ENCODE results near the gene PHLDA1. TPM values are rescaled to one million over a fixed set of nuclear protein-coding genes. Genes with fewer than 3 reads are reported as not detected.

Gene PHLDA1
- total and polyA plus RNA-seq, 9 of the 15 experiments (the other 6 are each of a cell fraction or from before 2014, with no cell fraction given) = 0.15 to 2.9 (median 0.54) TPM

DNA sequence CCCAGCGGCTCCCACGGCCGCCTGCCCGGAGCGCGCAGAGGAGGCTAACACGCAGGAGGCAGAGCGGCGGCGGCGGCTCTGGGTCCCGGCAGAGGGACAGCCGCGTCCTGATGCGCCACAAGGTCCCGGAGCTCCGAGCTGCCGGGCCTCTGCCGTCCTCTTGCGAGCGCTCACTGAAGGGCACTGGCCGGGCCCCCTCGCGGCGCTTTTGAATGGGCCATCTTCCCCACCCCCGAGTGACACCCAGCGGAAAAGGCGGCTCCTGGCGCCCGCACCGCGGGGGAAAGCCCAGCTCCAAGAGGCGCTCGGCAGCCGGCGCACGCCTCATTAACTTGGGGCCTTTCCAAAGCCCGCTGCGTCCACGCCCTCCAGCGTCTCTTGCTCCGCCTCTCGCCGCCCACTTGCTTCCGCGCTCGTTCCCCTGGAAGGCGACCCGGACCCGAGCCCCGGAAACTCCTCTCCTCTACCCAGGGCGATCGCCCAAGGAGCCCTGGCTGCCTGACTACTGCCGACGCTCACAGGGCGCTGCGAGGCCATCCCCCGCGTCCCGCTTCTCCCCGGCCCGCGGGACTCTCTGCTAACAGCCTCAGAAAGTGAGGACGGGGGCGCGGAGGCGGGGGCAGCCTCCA is at the start of gene PHLDA1 (continued):
- TF ChIP-seq IFI16 (CRISPR knock-in tag; IDR thresholded peaks at IDR 0.05) = no peak
- TF ChIP-seq DACH1 (IDR thresholded peaks at IDR 0.05; ENCODE audit: partially characterized antibody) = no peak
- no peak for TF ChIP-seq ZNF23 (CRISPR knock-in tag; IDR thresholded peaks at IDR 0.05)
- TF ChIP-seq, protein P1, sequence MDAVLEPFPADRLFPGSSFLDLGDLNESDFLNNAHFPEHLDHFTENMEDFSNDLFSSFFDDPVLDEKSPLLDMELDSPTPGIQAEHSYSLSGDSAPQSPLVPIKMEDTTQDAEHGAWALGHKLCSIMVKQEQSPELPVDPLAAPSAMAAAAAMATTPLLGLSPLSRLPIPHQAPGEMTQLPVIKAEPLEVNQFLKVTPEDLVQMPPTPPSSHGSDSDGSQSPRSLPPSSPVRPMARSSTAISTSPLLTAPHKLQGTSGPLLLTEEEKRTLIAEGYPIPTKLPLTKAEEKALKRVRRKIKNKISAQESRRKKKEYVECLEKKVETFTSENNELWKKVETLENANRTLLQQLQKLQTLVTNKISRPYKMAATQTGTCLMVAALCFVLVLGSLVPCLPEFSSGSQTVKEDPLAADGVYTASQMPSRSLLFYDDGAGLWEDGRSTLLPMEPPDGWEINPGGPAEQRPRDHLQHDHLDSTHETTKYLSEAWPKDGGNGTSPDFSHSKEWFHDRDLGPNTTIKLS (IDR thresholded peaks at IDR 0.05; ENCODE audit: borderline replicate concordance, low read depth) = no peak
- peak; percentile 40; the same call in 1 of the 2 replicates for TF ChIP-seq SOX6 (IDR thresholded peaks at IDR 0.05)

GRCh38 chr12:76080729-76081415 is 49.3 kb upstream of the PHLDA1 start:
- H3K4me1 ChIP-seq (replicated peaks in 1 of 2; ENCODE audit: control insufficient read depth in 2 of 2, insufficient read depth in 2 of 2, low read length in 2 of 2) = peaks cover 16 to 29% of the 10 kb centered on the region in 2 experiments
- H3K9me1 ChIP-seq (ENCODE audit: control insufficient read depth, insufficient read depth, low read length) = no peaks in the 10 kb centered on the region
- no peak for FAIRE-seq
- peak in 2 of 4 experiments; percentile 37 to 41 for DNase-seq (ENCODE audit: extremely low read depth in 1 of 4, low spot score in 3 of 4)
- H3K9ac ChIP-seq (ENCODE audit: insufficient read depth in 1 of 2, low read depth in 2 of 2, low read length in 2 of 2) = no peak overlapping the region
- BruUV-seq (replicated peaks) = no TSS peak
- H3K4me2 ChIP-seq (ENCODE audit: insufficient read depth, low read length) = peak overlapping the region; percentile 19; the same call in 1 of the 2 replicates
- WGBS (ENCODE audit: insufficient coverage, low coverage, missing lambda C conversion rate) = 21% methylated on average over 6 of the region's 6 CpGs
- H3K27me3 ChIP-seq (ENCODE audit: control insufficient read depth in 2 of 2, insufficient read depth in 2 of 2, low read length in 2 of 2) = no peaks in the 10 kb centered on the region
- H2AFZ ChIP-seq (ENCODE audit: low read depth, low read length) = no peak overlapping the region
- H3K79me2 ChIP-seq (ENCODE audit: control insufficient read depth, insufficient read depth, low read length) = peaks cover 87% of the 10 kb centered on the region
- peaks cover 64% of the 10 kb centered on the region for H3K36me3 ChIP-seq (ENCODE audit: control insufficient read depth, insufficient read depth, low read length)
- peaks cover 13% of the 10 kb centered on the region; the same call in 1 of the 2 replicates for H4K20me1 ChIP-seq (replicated peaks; ENCODE audit: control insufficient read depth, insufficient read depth, low read length)
- intact Hi-C loops (cut with micrococcal nuclease) (loop anchor here (10.0 kb wide), 1 partner anchor 474 kb away; the partner anchor contains the start of gene OSBPL8), in situ Hi-C loops (cut with MboI) (no loop called here)
- H3K9me3 ChIP-seq (replicated peaks; ENCODE audit: control insufficient read depth, insufficient read depth, low read depth, low read length) = no peaks in the 10 kb centered on the region
- H3K27ac ChIP-seq (ENCODE audit: extremely low read depth, low read depth, low read length) = no peak overlapping the region
- no peak overlapping the region for H3K4me3 ChIP-seq
- POLR2A ChIA-PET = interaction anchor here (0.7 to 1.7 kb wide), 3 partner anchors 10 to 575 kb away, joined by 3 to 5 read pairs (median 3); no protein-coding TSS in a partner anchor
- no peak for ATAC-seq
- CTCF ChIA-PET (ENCODE audit: low intra/inter-chr PET ratio) = no interaction called here
- peak; percentile 27 for TF ChIP-seq MEIS2 (IDR thresholded peaks at IDR 0.05; ENCODE audit: partially characterized antibody)
- TF ChIP-seq, protein P2, sequence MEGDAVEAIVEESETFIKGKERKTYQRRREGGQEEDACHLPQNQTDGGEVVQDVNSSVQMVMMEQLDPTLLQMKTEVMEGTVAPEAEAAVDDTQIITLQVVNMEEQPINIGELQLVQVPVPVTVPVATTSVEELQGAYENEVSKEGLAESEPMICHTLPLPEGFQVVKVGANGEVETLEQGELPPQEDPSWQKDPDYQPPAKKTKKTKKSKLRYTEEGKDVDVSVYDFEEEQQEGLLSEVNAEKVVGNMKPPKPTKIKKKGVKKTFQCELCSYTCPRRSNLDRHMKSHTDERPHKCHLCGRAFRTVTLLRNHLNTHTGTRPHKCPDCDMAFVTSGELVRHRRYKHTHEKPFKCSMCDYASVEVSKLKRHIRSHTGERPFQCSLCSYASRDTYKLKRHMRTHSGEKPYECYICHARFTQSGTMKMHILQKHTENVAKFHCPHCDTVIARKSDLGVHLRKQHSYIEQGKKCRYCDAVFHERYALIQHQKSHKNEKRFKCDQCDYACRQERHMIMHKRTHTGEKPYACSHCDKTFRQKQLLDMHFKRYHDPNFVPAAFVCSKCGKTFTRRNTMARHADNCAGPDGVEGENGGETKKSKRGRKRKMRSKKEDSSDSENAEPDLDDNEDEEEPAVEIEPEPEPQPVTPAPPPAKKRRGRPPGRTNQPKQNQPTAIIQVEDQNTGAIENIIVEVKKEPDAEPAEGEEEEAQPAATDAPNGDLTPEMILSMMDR (IDR thresholded peaks at IDR 0.05 in 2 of 3, conservative IDR thresholded peaks at IDR 0.05 in 1 of 3; ENCODE audit: insufficient read depth in 2 of 3, low read depth in 1 of 3, low read length in 3 of 3) = peak in 2 of 3 experiments; percentile 41 to 42; a peak in 3 of 6 replicates
- peak; percentile 31; the same call in 1 of the 2 replicates for TF ChIP-seq TAL1 (IDR thresholded peaks at IDR 0.05)
- TF ChIP-seq ZBTB7A (IDR thresholded peaks at IDR 0.05; ENCODE audit: borderline replicate concordance, control insufficient read depth, low read depth, low read length) = peak; percentile 47; the same call in 1 of the 2 replicates
- no peak for TF ChIP-seq WHSC1 (IDR thresholded peaks at IDR 0.05; ENCODE audit: low read length)
- TF ChIP-seq TCF3 (CRISPR knock-in tag; IDR thresholded peaks at IDR 0.05) = 0 out of 2 replicates have a peak, but pooled peaks have one; percentile 18
- TF ChIP-seq MAZ (CRISPR knock-in tag; conservative IDR thresholded peaks at IDR 0.05 in 1 of 2, IDR thresholded peaks at IDR 0.05 in 1 of 2) = 0 out of 4 replicates have a peak, but pooled peaks of 1 of the 2 experiments have one; percentile 19
- peak; percentile 52 for TF ChIP-seq ARID1B (IDR thresholded peaks at IDR 0.05)
- no peak for TF ChIP-seq BDP1 (IDR thresholded peaks at IDR 0.05; ENCODE audit: insufficient read depth, insufficient read length)
- TF ChIP-seq TEAD4 (IDR thresholded peaks at IDR 0.05; ENCODE audit: low read length) = peak; percentile 58
- no peak for TF ChIP-seq TEAD4 (CRISPR knock-in tag; IDR thresholded peaks at IDR 0.05; ENCODE audit: borderline replicate concordance)

Data from K562 (cell line).